Bronchial epithelial cell (primary cell): ENCODE data around the gene JMY. TPM values are rescaled to one million over a fixed set of nuclear protein-coding genes. Genes with fewer than 3 reads are reported as not detected.

ENCODE experiments used
- DNase-seq: peaks from one replicate; pipeline ENCODE4 v3.0.0-alpha.2; 2010; ENCODE audit warnings: low read depth
- FAIRE-seq: peaks from 2 replicates; lab custom pipeline; 2011; peaks lifted over from hg19 to GRCh38; lab: Jason Lieb, UNC
- H3K27me3 ChIP-seq: 2 replicates; pipeline ENCODE4 v1.5.1; 2011; ENCODE audit warnings: low read length; ENCODE audit not compliant: control insufficient read depth, insufficient read depth
- H3K36me3 ChIP-seq: 2 replicates; pipeline ENCODE4 v1.5.1; 2011; ENCODE audit warnings: low read length; ENCODE audit not compliant: control insufficient read depth, insufficient read depth
- H3K4me3 ChIP-seq: 2 replicates; pipeline ENCODE4 v1.5.1; 2011; ENCODE audit warnings: mild to moderate bottlenecking, low read depth, low read length, control low read depth
- CTCF ChIP-seq: IDR thresholded peaks from 2 replicates; pipeline ENCODE4 v1.5.1; 2011; ENCODE audit warnings: mild to moderate bottlenecking, moderate library complexity, low read length, control low read depth, inconsistent platforms; ENCODE audit not compliant: insufficient read depth, severe bottlenecking
- total RNA-seq: library from RNA; depleted of rRNA; stranded (reverse); fragments of >200 nt; gene quantifications from 2 replicates; pipeline ENCODE4 v1.2.1, GENCODE V29; 2014

Gene JMY
- total RNA-seq, 1 donor from 2014 or later: 14.5 TPM

- FAIRE-seq (peak; percentile 50), DNase-seq (no peak)
- Histone ChIP-seq H3K36me3 (no peaks in the 10 kb centered on the region), H3K27me3 (no peaks in the 10 kb centered on the region), H3K4me3 (no peak overlapping the region)
- TF ChIP-seq CTCF: no peak
Observed at GRCh38 chr5:79209505-79209904, 26.4 kb upstream of the JMY start.

GRCh38 chr5:79224286-79224984 is 11.5 kb upstream of the JMY start:
- DNase-seq (no peak), FAIRE-seq (no peak)
- Histone ChIP-seq H3K27me3 (no peaks in the 10 kb centered on the region), H3K36me3 (peaks cover 5% of the 10 kb centered on the region), H3K4me3 (no peak overlapping the region)
- no peak for TF ChIP-seq CTCF

- Histone ChIP-seq H3K36me3 (peaks cover 5% of the 10 kb centered on the region), H3K4me3 (no peak overlapping the region), H3K27me3 (no peaks in the 10 kb centered on the region)
- no peak for TF ChIP-seq CTCF
- DNase-seq (peak; percentile 42), FAIRE-seq (no peak)
Observed at GRCh38 chr5:79225026-79225425, 10.9 kb upstream of the JMY start.

- TF ChIP-seq CTCF: no peak
- no peak overlapping the region for H3K4me3 ChIP-seq
- FAIRE-seq (no peak), DNase-seq (no peak)
- no peaks in the 10 kb centered on the region for H3K27me3 ChIP-seq
- H3K36me3 ChIP-seq: peaks cover 5% of the 10 kb centered on the region
Observed at GRCh38 chr5:79225441-79225840, 10.5 kb upstream of the JMY start.

- DNase-seq: no peak
Observed at GRCh38 chr5:79227484-79228025, 8.4 kb upstream of the JMY start.

More at GRCh38 chr5:79227484-79228025, 8.4 kb upstream of the JMY start:
- TF ChIP-seq CTCF: no peak
- H3K4me3 ChIP-seq: no peak overlapping the region
- no peaks in the 10 kb centered on the region for H3K27me3 ChIP-seq
- H3K36me3 ChIP-seq: peaks cover 5% of the 10 kb centered on the region
- no peak for FAIRE-seq
